ENCODE results near the gene ADCY3. TPM values are rescaled to one million over a fixed set of nuclear protein-coding genes. Genes with fewer than 3 reads are reported as not detected.

Gene ADCY3
- total and polyA plus RNA-seq, 2 of the 13 experiments (the other 11 are each of a cell fraction or from before 2014, with no cell fraction given): 0.11 to 0.61 TPM

- TF ChIP-seq AGO2 (optimal IDR thresholded peaks at IDR 0.05; ENCODE audit: low read depth, low read length): peak; percentile 92
- no peak for TF ChIP-seq NFE2L1 (CRISPR knock-in tag; IDR thresholded peaks at IDR 0.05; ENCODE audit: borderline replicate concordance)
- TF ChIP-seq SALL1 (CRISPR knock-in tag; IDR thresholded peaks at IDR 0.05): peak; percentile 70; the same call in 1 of the 2 replicates
- peak; percentile 85 for TF ChIP-seq ZNF501 (CRISPR knock-in tag; IDR thresholded peaks at IDR 0.05)
- TF ChIP-seq FOXK2 (IDR thresholded peaks at IDR 0.05): no peak
- 0 out of 2 replicates have a peak, but pooled peaks have one; percentile 58 for TF ChIP-seq TSC22D2 (CRISPR knock-in tag; IDR thresholded peaks at IDR 0.05; ENCODE audit: borderline replicate concordance)
- no peak for TF ChIP-seq KAT2B (IDR thresholded peaks at IDR 0.05; ENCODE audit: borderline replicate concordance, low read depth, low read length)
- TF ChIP-seq DNMT1 (CRISPR knock-in tag; IDR thresholded peaks at IDR 0.05): peak; percentile 51; the same call in 1 of the 2 replicates
- TF ChIP-seq PTBP1 (IDR thresholded peaks at IDR 0.05; ENCODE audit: low read depth, low read length, poor library complexity, severe bottlenecking): no peak
- peak; percentile 51; the same call in 1 of the 2 replicates for TF ChIP-seq KDM5A (IDR thresholded peaks at IDR 0.05; ENCODE audit: borderline replicate concordance, low read length)
- peak; percentile 39; the same call in 1 of the 2 replicates for TF ChIP-seq THRA (CRISPR knock-in tag; IDR thresholded peaks at IDR 0.05; ENCODE audit: borderline replicate concordance)
- TF ChIP-seq PRMT3 (CRISPR knock-in tag; IDR thresholded peaks at IDR 0.05; ENCODE audit: borderline replicate concordance, low read depth): no peak
- no peak for TF ChIP-seq HMG20A (CRISPR knock-in tag; IDR thresholded peaks at IDR 0.05; ENCODE audit: borderline replicate concordance)
- TF ChIP-seq NFKBIZ (CRISPR knock-in tag; IDR thresholded peaks at IDR 0.05): 0 out of 2 replicates have a peak, but pooled peaks have one; percentile 39
- TF ChIP-seq ZNF816 (CRISPR knock-in tag; IDR thresholded peaks at IDR 0.05; ENCODE audit: borderline replicate concordance): no peak
- TF ChIP-seq ZNF33B (CRISPR knock-in tag; IDR thresholded peaks at IDR 0.05): peak; percentile 66; the same call in 1 of the 2 replicates
- TF ChIP-seq ZNF431 (CRISPR knock-in tag; IDR thresholded peaks at IDR 0.05; ENCODE audit: borderline replicate concordance, low read depth): no peak; the same call in 1 of the 2 replicates
- TF ChIP-seq ZSCAN21 (CRISPR knock-in tag; IDR thresholded peaks at IDR 0.05; ENCODE audit: borderline replicate concordance): no peak
- no peak for TF ChIP-seq TRIM24 (CRISPR knock-in tag; IDR thresholded peaks at IDR 0.05)
- no peak for TF ChIP-seq RARA (CRISPR knock-in tag; IDR thresholded peaks at IDR 0.05)
- no peak for TF ChIP-seq ZSCAN30 (CRISPR knock-in tag; IDR thresholded peaks at IDR 0.05)
- TF ChIP-seq TFDP1 (CRISPR knock-in tag; IDR thresholded peaks at IDR 0.05; ENCODE audit: borderline replicate concordance): 0 out of 2 replicates have a peak, but pooled peaks have one; percentile 3
- TF ChIP-seq ZNF879 (CRISPR knock-in tag; IDR thresholded peaks at IDR 0.05): no peak
- no peak for TF ChIP-seq ZNF333 (CRISPR knock-in tag; IDR thresholded peaks at IDR 0.05; ENCODE audit: borderline replicate concordance)
These were observed 92.5 kb downstream of the ADCY3 start (continued) for GRCh38 chr2:24827321-24828237.

Measured in HepG2 (cell line).